H7 (cell line): Measurements from ENCODE around the gene ANO6. TPM values are rescaled to one million over a fixed set of nuclear protein-coding genes. Genes with fewer than 3 reads are reported as not detected.
"Not testable (repeated sequence)": the region's sequence is repeated elsewhere in the genome, so short reads cannot be mapped to it uniquely, and the experiment has no call there.

Experiments used
- DNase-seq: peaks from one replicate; pipeline ENCODE4 v3.0.0; 2012
- H3K27me3 ChIP-seq: 2 replicates; pipeline ENCODE4 v1.6.0; 2011; ENCODE audit warnings: mild to moderate bottlenecking, low read length; ENCODE audit not compliant: control insufficient read depth, insufficient read depth
- H3K36me3 ChIP-seq: replicated peaks from 2 replicates; pipeline ENCODE4 v1.5.1; 2011; ENCODE audit warnings: low read length; ENCODE audit not compliant: control insufficient read depth, insufficient read depth
- H3K4me3 ChIP-seq: 2 replicates; pipeline ENCODE4 v1.5.1; 2011; ENCODE audit warnings: low read depth, mild to moderate bottlenecking, control low read depth, low read length, moderate library complexity; ENCODE audit not compliant: insufficient read depth
- total RNA-seq: library from RNA; depleted of rRNA; stranded (reverse); fragments of >200 nt; shearing (Covaris generic); gene quantifications from 2 replicates; pipeline ENCODE4 v1.2.3, GENCODE V29; 2014

Gene ANO6
- total RNA-seq, 1 experiment from 2014 or later: 33.4 TPM

- no peak overlapping the region for H3K4me3 ChIP-seq
- H3K27me3 ChIP-seq: no peaks in the 10 kb centered on the region
- no peak for DNase-seq
- H3K36me3 ChIP-seq: no peaks in the 10 kb centered on the region
Observed at GRCh38 chr12:45315462-45315861, 99.6 kb downstream of the ANO6 start.

GRCh38 chr12:45317261-45317660 lies 101.4 kb downstream of the ANO6 start:
- not testable (repeated sequence) for H3K27me3 ChIP-seq, H3K4me3 ChIP-seq, H3K36me3 ChIP-seq, DNase-seq

- no peak overlapping the region for H3K4me3 ChIP-seq
- DNase-seq: no peak
- H3K36me3 ChIP-seq: no peaks in the 10 kb centered on the region
- no peaks in the 10 kb centered on the region for H3K27me3 ChIP-seq
Observed at GRCh38 chr12:45322810-45323209, 106.9 kb downstream of the ANO6 start.

GRCh38 chr12:45324391-45324790 lies 108.5 kb downstream of the ANO6 start:
- Histone ChIP-seq H3K36me3 (no peaks in the 10 kb centered on the region), H3K27me3 (no peaks in the 10 kb centered on the region), H3K4me3 (no peak overlapping the region)
- DNase-seq: no peak

GRCh38 chr12:45326358-45326975 lies 110.6 kb downstream of the ANO6 start:
- H3K4me3 ChIP-seq: no peak overlapping the region
- no peaks in the 10 kb centered on the region for H3K27me3 ChIP-seq
- no peak for DNase-seq
- no peaks in the 10 kb centered on the region for H3K36me3 ChIP-seq

GRCh38 chr12:45327823-45328383 lies 112.0 kb downstream of the ANO6 start:
- H3K36me3 ChIP-seq: no peaks in the 10 kb centered on the region
- H3K4me3 ChIP-seq: no peak overlapping the region
- no peaks in the 10 kb centered on the region for H3K27me3 ChIP-seq
- DNase-seq: no peak

GRCh38 chr12:45329238-45329637 lies 113.3 kb downstream of the ANO6 start:
- H3K36me3 ChIP-seq: no peaks in the 10 kb centered on the region
- DNase-seq: no peak
- H3K4me3 ChIP-seq: no peak overlapping the region
- H3K27me3 ChIP-seq: no peaks in the 10 kb centered on the region

- Histone ChIP-seq H3K27me3 (no peaks in the 10 kb centered on the region), H3K36me3 (no peaks in the 10 kb centered on the region)
Observed at GRCh38 chr12:45329702-45330101, 113.8 kb downstream of the ANO6 start.

GRCh38 chr12:45331552-45331951 lies 115.7 kb downstream of the ANO6 start:
- H3K36me3 ChIP-seq: no peaks in the 10 kb centered on the region
- no peaks in the 10 kb centered on the region for H3K27me3 ChIP-seq
- H3K4me3 ChIP-seq: no peak overlapping the region
- no peak for DNase-seq

More at GRCh38 chr12:45329702-45330101, 113.8 kb downstream of the ANO6 start:
- DNase-seq: no peak
- no peak overlapping the region for H3K4me3 ChIP-seq

GRCh38 chr12:45334396-45334795 lies 118.5 kb downstream of the ANO6 start:
- Histone ChIP-seq H3K4me3 (no peak overlapping the region), H3K36me3 (no peaks in the 10 kb centered on the region), H3K27me3 (no peaks in the 10 kb centered on the region)
- DNase-seq: no peak

GRCh38 chr12:45336331-45336730 lies 120.4 kb downstream of the ANO6 start:
- H3K27me3 ChIP-seq: no peaks in the 10 kb centered on the region
- DNase-seq: no peak
- H3K36me3 ChIP-seq: no peaks in the 10 kb centered on the region

GRCh38 chr12:45336762-45337596 lies 121.1 kb downstream of the ANO6 start:
- Histone ChIP-seq H3K36me3 (no peaks in the 10 kb centered on the region), H3K4me3 (no peak overlapping the region), H3K27me3 (no peaks in the 10 kb centered on the region)
- no peak for DNase-seq

More at GRCh38 chr12:45336331-45336730, 120.4 kb downstream of the ANO6 start:
- H3K4me3 ChIP-seq: no peak overlapping the region

GRCh38 chr12:45337835-45338234 lies 121.9 kb downstream of the ANO6 start:
- no peak overlapping the region for H3K4me3 ChIP-seq
- no peaks in the 10 kb centered on the region for H3K36me3 ChIP-seq
- no peak for DNase-seq
- no peaks in the 10 kb centered on the region for H3K27me3 ChIP-seq

- DNase-seq: no peak
- no peak overlapping the region for H3K4me3 ChIP-seq
Observed at GRCh38 chr12:45338272-45338671, 122.4 kb downstream of the ANO6 start.

GRCh38 chr12:45339035-45339434 lies 123.1 kb downstream of the ANO6 start:
- no peaks in the 10 kb centered on the region for H3K27me3 ChIP-seq
- H3K36me3 ChIP-seq: no peaks in the 10 kb centered on the region
- H3K4me3 ChIP-seq: no peak overlapping the region
- no peak for DNase-seq

More at GRCh38 chr12:45338272-45338671, 122.4 kb downstream of the ANO6 start:
- H3K36me3 ChIP-seq: no peaks in the 10 kb centered on the region
- no peaks in the 10 kb centered on the region for H3K27me3 ChIP-seq
